Right atrium auricular region (tissue), 2 donors: ENCODE measurements around the gene PCGF3. TPM values are rescaled to one million over a fixed set of nuclear protein-coding genes. Genes with fewer than 3 reads are reported as not detected.

Experiments used
- DNase-seq: peaks from one replicate; pipeline ENCODE4 v3.0.0-alpha.2; 2019; ENCODE audit warnings: low spot score
- H3K27ac ChIP-seq, 2 donors: fragments of 200-600 bp; sonication (generic); 1 replicate in 1 of 2; 2 replicates in 1 of 2; pipeline ENCODE4 v1.5.1; 2016 to 2019
- H3K27me3 ChIP-seq, 2 donors: fragments of 200-600 bp; sonication (generic); one replicate each; pipeline versions ENCODE4 v1.5.1 to v1.6.0; 2017 to 2019
- H3K36me3 ChIP-seq: fragments of 200-600 bp; sonication (generic); one replicate; pipeline ENCODE4 v1.5.1; 2016
- H3K4me1 ChIP-seq, 2 donors: fragments of 200-600 bp; sonication (generic); one replicate each; pipeline versions ENCODE4 v1.5.1 to v1.6.0; 2017 to 2019
- H3K4me3 ChIP-seq, 2 donors: fragments of 200-600 bp; sonication (generic); 1 replicate in 1 of 2; 2 replicates in 1 of 2; pipeline ENCODE4 v1.5.1; 2017 to 2019; ENCODE audit warnings: mild to moderate bottlenecking in 1 of 2, moderate library complexity in 1 of 2
- H3K9me3 ChIP-seq, 2 donors: fragments of 200-600 bp; sonication (generic); one replicate each; pipeline ENCODE4 v1.5.1; 2019
- CTCF ChIP-seq, 2 donors: fragments of 200-600 bp; sonication (generic); IDR thresholded peaks; one replicate each; pipeline ENCODE4 v1.5.1; 2019; ENCODE audit warnings: antibody characterized with exemption in 2 of 2
- total RNA-seq, 2 donors: library from RNA; depleted of rRNA; stranded (reverse); fragments of >200 nt; gene quantifications; one replicate each; pipeline ENCODE4 v1.1.0, GENCODE V29; 2016

The PCGF3 gene
- total RNA-seq, 2 donors from 2014 or later = 17.9 to 22.6 TPM

GRCh38 chr4:712916-713632 is 7.4 kb downstream of the PCGF3 start:
- H3K4me1 ChIP-seq = peaks cover 0 to 31% of the 10 kb centered on the region in 2 donors
- H3K27ac ChIP-seq = no peak overlapping the region
- no peaks in the 10 kb centered on the region for H3K9me3 ChIP-seq
- TF ChIP-seq CTCF (IDR thresholded peaks at IDR 0.05) = no peak
- no peak overlapping the region for H3K4me3 ChIP-seq
- no peaks in the 10 kb centered on the region for H3K36me3 ChIP-seq
- DNase-seq = no peak
- no peaks in the 10 kb centered on the region for H3K27me3 ChIP-seq

DNA sequence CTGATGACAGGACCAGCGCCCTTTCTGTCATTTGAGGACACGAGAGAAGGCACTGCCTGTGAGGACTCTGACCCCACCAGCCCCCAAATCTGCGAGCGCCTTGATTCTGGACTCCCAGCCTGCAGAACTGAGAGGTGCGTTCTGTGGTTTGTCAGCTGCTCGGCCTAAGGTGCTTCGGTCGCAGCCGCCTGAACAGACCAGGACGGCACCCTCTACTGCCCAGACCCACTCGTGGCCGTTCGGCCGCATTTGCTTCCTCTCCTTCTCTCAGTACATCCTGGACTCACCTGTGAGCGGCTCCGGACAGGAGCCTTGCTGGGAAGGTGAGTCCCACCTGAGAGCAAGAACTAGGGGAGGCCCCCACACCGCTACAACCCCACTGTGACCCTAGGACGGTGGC is 8.5 kb downstream of the PCGF3 start:
- Histone ChIP-seq H3K4me1 (peaks cover 0 to 22% of the 10 kb centered on the region in 2 donors), H3K27ac (no peak overlapping the region), H3K4me3 (no peak overlapping the region), H3K9me3 (no peaks in the 10 kb centered on the region), H3K27me3 (no peaks in the 10 kb centered on the region), H3K36me3 (no peaks in the 10 kb centered on the region)
- DNase-seq = no peak
- TF ChIP-seq CTCF (IDR thresholded peaks at IDR 0.05) = no peak

DNA sequence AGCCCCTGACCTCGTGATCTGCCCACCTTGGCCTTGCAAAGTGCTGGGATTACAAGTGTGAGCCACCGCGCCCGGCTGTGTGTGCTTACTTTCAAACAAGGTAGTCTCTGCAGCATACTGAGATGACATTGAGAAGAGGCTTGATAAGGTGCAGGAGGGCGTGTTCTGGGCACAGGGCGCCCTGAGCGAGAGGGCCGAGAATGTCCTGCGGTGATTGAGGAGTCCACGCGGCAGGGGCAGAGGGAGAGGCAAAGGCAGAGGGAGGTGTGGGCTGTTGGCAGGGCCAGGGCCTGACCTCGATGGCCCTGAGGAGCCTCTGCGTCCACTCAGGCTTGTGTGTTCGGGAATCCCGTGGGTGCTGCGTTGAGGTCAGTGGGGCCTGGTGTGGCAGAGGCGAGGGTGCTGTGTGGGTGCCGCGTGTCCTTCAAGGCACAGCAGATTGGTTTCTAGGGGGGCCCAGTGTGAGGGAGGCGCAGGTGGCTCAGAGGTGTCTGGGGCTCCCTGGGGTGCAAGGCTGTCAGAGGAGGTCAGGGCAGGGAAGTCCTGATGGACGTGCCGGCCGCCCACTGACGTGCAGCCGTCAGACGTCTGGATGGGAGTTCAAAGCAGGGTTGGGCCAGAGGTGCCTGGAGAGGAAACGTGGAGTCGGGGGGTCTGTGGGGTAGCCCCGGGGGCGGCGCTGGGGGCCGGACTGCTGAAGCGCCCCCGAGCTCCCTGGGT is 12.1 kb downstream of the PCGF3 start:
- Histone ChIP-seq H3K36me3 (no peaks in the 10 kb centered on the region), H3K9me3 (no peaks in the 10 kb centered on the region), H3K27me3 (no peaks in the 10 kb centered on the region), H3K27ac (no peak overlapping the region), H3K4me1 (peaks cover 0 to 34% of the 10 kb centered on the region in 2 donors), H3K4me3 (no peak overlapping the region)
- no peak for TF ChIP-seq CTCF (IDR thresholded peaks at IDR 0.05)
- no peak for DNase-seq

DNA sequence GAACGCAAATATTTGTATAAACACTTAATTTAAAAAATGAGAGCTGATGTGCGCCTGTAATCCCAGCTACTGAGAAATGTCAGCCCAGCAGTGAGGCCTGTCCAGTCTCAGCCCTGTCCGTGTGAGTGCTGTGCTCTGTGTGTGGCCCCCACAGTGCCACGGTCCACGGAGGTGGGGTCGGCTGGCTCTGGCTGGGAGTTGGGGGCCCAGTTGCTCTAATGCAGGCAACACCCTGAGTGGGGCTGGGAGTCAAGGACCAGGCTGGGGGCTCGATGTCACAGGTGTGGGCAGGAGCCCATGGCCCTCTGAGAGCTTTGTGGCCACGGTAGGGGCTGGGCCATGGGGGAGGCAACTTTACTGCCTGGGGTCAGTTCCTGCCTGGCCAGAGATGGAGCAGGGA is 12.8 kb downstream of the PCGF3 start:
- TF ChIP-seq CTCF (IDR thresholded peaks at IDR 0.05) = no peak
- Histone ChIP-seq H3K4me3 (no peak overlapping the region), H3K4me1 (peaks cover 0 to 38% of the 10 kb centered on the region in 2 donors), H3K27me3 (no peaks in the 10 kb centered on the region), H3K9me3 (no peaks in the 10 kb centered on the region), H3K27ac (no peak overlapping the region), H3K36me3 (peaks cover 3% of the 10 kb centered on the region)
- DNase-seq = no peak

DNA sequence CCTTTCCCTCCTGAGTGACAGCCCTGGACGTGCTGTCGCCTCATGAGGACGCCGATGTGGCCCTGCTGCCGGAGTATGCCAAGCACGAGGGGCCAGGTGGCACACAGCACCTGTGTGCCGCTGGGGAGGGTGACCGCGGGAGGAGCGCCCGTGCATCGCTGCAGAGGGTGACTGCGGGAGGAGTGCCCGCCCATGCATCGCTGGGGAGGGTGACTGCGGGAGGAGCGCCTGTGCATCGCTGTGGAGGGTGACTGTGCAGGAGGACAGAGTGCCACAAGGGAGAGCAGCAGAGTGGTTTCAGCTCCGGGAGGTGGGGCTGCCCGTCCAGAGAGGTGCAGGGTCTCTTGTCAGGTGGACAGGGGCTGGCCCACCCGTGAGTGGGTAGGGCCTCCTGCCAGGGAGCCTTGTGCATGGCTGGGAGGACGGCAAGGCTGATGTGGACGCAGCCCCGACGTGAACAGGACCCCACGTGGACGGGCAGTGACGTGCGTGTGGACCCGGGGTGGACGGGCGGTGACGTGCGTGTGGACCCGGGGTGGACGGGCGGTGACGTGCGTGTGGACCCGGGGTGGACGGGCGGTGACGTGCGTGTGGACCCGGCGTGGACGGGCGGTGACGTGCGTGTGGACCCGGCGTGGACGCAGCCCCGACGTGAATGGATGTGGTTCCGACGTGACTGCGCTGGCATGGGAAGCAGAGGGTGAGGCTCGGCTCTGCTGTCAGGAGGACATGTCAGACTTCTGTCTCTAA is 14.7 kb downstream of the PCGF3 start:
- no peak for TF ChIP-seq CTCF (IDR thresholded peaks at IDR 0.05)

More for the DNA sequence above, 14.7 kb downstream of the PCGF3 start:
- Histone ChIP-seq H3K9me3 (no peaks in the 10 kb centered on the region), H3K27me3 (no peaks in the 10 kb centered on the region), H3K4me3 (no peak overlapping the region), H3K36me3 (peaks cover 3% of the 10 kb centered on the region), H3K27ac (no peak overlapping the region), H3K4me1 (peaks cover 0 to 41% of the 10 kb centered on the region in 2 donors)
- DNase-seq = no peak
